Islet of Langerhans (tissue), 1 donor: ENCODE results near the gene STIM2.

Experiments
- FAIRE-seq: peaks from one replicate; lab custom pipeline; 2011; peaks lifted over from hg19 to GRCh38; lab: Jason Lieb, UNC

The STIM2 gene

DNA sequence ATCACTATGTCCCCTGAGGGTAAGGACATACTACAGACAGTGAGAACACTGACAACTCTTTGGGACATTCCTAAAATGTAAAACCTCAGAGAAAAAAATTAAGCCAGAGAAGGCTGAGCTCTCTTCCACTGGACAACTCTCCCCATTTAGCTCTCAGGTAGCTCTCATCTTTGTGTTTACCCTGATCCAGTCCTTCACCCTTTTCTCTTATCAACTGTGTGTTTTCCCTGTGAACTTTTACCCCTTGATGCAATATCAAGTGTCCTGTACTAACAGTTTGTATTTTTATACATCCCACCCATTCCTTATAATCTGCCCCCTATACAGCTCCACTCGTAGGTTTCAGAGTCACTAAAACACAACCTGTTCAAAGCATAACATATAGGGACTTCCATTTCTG is 182.6 kb downstream of the STIM2 start:
- no peak for FAIRE-seq

DNA sequence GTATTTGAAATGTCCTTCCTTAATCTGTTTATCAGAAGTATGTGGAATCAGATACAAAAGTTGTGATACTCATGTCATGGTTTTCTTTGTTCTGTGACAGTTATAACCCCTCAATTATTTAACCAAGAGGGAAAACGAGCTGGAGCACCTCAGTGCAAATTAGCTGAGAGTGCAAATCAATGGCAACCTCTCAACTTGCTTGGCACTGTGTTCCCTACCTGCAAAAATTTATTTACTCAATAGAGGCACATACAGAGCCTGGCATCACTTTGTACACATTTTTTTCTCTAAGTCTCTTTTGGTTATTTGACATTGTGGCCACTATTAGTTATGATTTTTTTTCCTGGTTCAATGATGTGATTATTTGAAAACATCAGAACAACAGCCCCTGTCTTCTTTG is 186.2 kb downstream of the STIM2 start:
- FAIRE-seq = no peak

GRCh38 chr4:27048429-27049238 is 188.0 kb downstream of the STIM2 start:
- peak; percentile 98 for FAIRE-seq

DNA sequence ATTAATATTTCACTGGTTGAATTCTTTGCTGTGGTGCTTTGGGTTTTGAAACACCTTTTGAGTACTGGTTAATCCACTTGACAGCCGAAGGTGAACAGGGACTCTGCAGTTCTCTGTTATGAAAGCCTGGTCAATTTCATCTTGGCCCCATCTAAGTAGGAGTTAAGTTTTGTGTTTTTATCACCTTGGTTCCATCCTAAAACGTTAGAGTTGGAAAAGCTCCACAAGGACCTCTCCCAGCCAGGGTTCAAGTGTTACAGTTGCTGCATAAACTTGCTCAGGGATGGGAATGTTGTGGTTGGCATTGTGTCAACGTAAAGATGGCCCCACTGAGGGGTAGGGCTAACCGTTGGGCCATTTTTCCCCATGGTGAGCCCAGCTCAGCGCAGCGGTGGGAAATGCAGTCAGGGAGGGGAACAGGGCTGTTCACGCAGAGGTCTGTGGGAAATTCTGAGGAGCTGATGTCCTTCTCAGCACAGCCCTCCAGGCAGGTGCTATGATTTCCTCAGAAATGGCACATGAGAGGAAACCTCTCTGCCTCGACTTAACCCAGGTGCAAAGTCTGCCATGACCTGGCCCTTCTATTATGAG is 188.7 kb downstream of the STIM2 start:
- FAIRE-seq = no peak

DNA sequence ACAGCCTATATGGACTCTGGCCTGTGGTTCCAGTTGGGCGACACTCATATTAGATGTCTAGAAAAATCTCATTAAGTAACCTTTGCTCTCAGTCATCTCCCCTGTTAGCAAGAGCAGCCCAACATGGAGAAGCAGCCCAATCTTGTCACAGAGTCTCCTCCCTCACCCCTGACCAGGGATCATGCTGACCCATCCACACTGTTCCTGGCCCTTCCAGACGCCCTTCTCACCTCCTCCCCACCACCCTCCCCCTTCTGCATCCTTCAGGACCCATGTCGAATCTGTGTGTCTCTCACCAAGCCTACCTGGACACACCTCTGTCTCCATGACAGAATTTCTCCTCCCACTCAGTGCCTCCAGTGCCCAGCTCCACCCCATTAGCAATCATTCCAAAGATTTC is 190.1 kb downstream of the STIM2 start:
- FAIRE-seq = no peak

GRCh38 chr4:27055221-27055760 is 194.7 kb downstream of the STIM2 start:
- no peak for FAIRE-seq

GRCh38 chr4:27056281-27056680 is 195.6 kb downstream of the STIM2 start:
- FAIRE-seq = no peak

GRCh38 chr4:27057053-27057452 is 196.4 kb downstream of the STIM2 start:
- no peak for FAIRE-seq

- FAIRE-seq = no peak
Measured at GRCh38 chr4:27057662-27058061, 197.0 kb downstream of the STIM2 start.

DNA sequence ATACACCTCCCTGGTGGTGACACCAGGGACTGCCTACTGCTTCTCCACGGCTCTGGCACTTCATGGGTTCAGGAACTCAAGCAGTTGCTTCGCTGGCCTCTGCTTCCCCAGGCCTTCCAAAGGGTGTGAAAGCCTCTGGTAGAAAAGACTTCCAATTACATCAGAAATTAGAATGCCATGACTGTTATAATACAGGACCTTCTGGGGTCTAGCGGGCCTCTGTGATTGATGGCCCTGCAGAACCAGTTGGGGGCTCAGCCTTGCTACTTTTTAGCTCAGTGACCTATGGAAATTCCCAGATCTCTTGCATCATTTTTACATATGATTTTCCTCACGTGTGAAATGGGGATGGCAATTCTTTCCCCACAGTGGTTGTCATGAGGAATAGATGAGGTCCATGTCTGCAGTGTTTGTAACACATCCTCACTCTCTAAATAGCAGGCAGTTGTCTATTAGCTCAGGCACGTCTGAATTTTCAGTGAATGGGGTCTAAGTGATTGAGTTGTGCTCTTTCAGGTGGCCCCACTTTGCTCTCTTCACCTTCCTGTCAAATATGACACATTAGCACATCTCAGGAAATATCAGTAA is 198.3 kb downstream of the STIM2 start:
- FAIRE-seq = no peak

- FAIRE-seq = no peak
Measured at GRCh38 chr4:27059446-27059845, 198.8 kb downstream of the STIM2 start.

GRCh38 chr4:27062256-27062655 is 201.6 kb downstream of the STIM2 start:
- no peak for FAIRE-seq

DNA sequence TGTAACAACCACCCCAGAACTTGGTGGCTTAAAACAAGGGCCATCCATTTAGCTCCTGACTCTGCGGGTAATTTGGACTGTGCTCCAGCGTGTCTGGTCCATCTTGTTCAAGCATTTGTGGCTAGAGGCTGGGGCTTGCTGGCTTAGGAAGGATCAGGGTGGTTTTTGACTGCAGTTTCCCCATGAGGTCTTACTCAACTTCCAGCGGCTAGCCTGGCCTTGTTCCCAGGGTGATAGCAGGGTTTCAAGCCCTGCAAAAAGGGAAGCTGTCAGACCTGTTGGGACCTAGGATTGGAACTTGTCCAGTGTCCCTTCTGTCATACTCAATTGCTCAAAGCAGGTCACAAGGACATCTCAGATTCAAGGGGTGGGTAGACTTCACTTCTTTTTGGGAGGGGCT is 205.9 kb downstream of the STIM2 start:
- FAIRE-seq = no peak

DNA sequence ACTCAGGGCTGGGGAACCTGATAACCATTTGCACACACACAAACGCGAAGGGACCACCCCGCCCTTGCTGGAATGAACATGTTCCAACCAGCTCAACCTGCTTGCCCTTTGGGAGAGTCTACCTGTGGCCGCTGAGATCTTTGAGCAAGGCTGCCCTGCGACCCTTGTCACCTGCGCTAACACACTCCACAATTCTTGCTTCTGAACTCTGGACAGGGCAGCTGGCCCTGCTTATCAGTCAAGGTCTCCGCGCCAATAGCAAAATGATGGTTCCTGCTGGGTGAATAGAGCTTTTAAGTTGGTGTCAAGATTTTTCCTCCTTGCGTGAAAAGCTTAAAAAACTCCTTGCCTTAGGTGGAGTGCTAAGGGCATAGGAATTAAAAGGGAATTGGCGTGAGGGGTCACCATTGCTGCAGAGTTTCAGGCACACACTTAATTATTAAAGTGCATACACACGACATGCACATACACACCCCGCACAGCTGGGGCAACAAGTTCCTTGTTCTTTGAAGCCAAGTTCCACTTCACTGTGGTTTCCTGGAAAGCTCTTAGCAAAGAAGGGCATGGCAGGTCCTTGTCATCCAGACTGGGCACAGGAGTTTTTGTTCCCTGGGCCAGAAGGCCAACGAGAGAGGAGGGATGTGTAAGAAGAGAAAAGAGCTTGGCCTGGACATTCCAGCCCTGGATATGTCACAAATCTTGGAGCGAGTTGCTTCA is 207.7 kb downstream of the STIM2 start:
- FAIRE-seq = no peak
